ENCODE results near the gene D2HGDH.
"Not testable (repeated sequence)": the region's sequence is repeated elsewhere in the genome, so short reads cannot be mapped to it uniquely, and the experiment has no call there.

Gene D2HGDH

GRCh38 chr2:241804326-241805229, 70.1 kb downstream of the D2HGDH start:
- CTCF ChIA-PET = interaction anchor here (0.9 to 1.8 kb wide), 6 partner anchors 22 to 106 kb away, joined by 3 to 4 read pairs (median 3); partner anchors contain the start of genes D2HGDH and ING5
- Mint-ChIP-seq H3K27me3 (peaks cover 47% of the 10 kb centered on the region), H3K27ac (no peak overlapping the region), H3K4me1 (peaks cover 9% of the 10 kb centered on the region), H3K4me3 (peak overlapping the region; percentile 43), H3K36me3 (no peaks in the 10 kb centered on the region), H3K9me3 (no peaks in the 10 kb centered on the region)
- no peak for DNase-seq

- DNase-seq, H3K4me1 Mint-ChIP-seq, H3K4me3 Mint-ChIP-seq, H3K9me3 Mint-ChIP-seq, CTCF ChIA-PET, H3K36me3 Mint-ChIP-seq, H3K27ac Mint-ChIP-seq: not testable (repeated sequence)
- peaks cover 45% of the 10 kb centered on the region for H3K27me3 Mint-ChIP-seq
These were observed 71.8 kb downstream of the D2HGDH start for GRCh38 chr2:241806217-241806616.

GRCh38 chr2:241808051-241808720, 73.8 kb downstream of the D2HGDH start:
- peaks cover 29% of the 10 kb centered on the region for H3K27me3 Mint-ChIP-seq
- no peaks in the 10 kb centered on the region for H3K36me3 Mint-ChIP-seq
- CTCF ChIA-PET = no interaction called here
- no peak overlapping the region for H3K27ac Mint-ChIP-seq
- peaks cover 9% of the 10 kb centered on the region for H3K4me1 Mint-ChIP-seq
- H3K9me3 Mint-ChIP-seq = no peaks in the 10 kb centered on the region
- no peak overlapping the region for H3K4me3 Mint-ChIP-seq
- DNase-seq = no peak

- DNase-seq = no peak
- no peaks in the 10 kb centered on the region for H3K9me3 Mint-ChIP-seq
- H3K27ac Mint-ChIP-seq = no peak within 1 kb of the TSS
- no peak within 1 kb of the TSS for H3K4me3 Mint-ChIP-seq
- no peaks in the 10 kb centered on the region for H3K36me3 Mint-ChIP-seq
- H3K27me3 Mint-ChIP-seq = peaks cover 23% of the 10 kb centered on the region
- peaks cover 7% of the 10 kb centered on the region for H3K4me1 Mint-ChIP-seq
- CTCF ChIA-PET = no interaction called here
These were observed 74.4 kb downstream of the D2HGDH start, which contains the start of gene NEU4 for GRCh38 chr2:241808721-241809382. Gene NEU4, plus strand, starts transcription at chr2:241809193. Its CDS starts 5,292 bp downstream, at chr2:241814485.

GRCh38 chr2:241809383-241810306, 75.2 kb downstream of the D2HGDH start:
- CTCF ChIA-PET = no interaction called here
- no peak overlapping the region for H3K4me3 Mint-ChIP-seq
- peaks cover 15% of the 10 kb centered on the region for H3K27me3 Mint-ChIP-seq
- no peaks in the 10 kb centered on the region for H3K36me3 Mint-ChIP-seq
- H3K27ac Mint-ChIP-seq = no peak overlapping the region
- H3K9me3 Mint-ChIP-seq = no peaks in the 10 kb centered on the region
- no peak for DNase-seq
- peaks cover 4% of the 10 kb centered on the region for H3K4me1 Mint-ChIP-seq

GRCh38 chr2:241810307-241811200, 76.1 kb downstream of the D2HGDH start:
- no peaks in the 10 kb centered on the region for H3K4me1 Mint-ChIP-seq
- peaks cover 10% of the 10 kb centered on the region for H3K27me3 Mint-ChIP-seq
- H3K9me3 Mint-ChIP-seq = no peaks in the 10 kb centered on the region
- no peak for DNase-seq
- CTCF ChIA-PET = no interaction called here
- no peak overlapping the region for H3K27ac Mint-ChIP-seq
- no peak overlapping the region for H3K4me3 Mint-ChIP-seq
- H3K36me3 Mint-ChIP-seq = no peaks in the 10 kb centered on the region

- no peaks in the 10 kb centered on the region for H3K36me3 Mint-ChIP-seq
- no peak overlapping the region for H3K4me3 Mint-ChIP-seq
- H3K9me3 Mint-ChIP-seq = no peaks in the 10 kb centered on the region
- no peak for DNase-seq
- peaks cover 10% of the 10 kb centered on the region for H3K27me3 Mint-ChIP-seq
- H3K4me1 Mint-ChIP-seq = no peaks in the 10 kb centered on the region
- H3K27ac Mint-ChIP-seq = no peak overlapping the region
- CTCF ChIA-PET = no interaction called here
These were observed 76.9 kb downstream of the D2HGDH start for GRCh38 chr2:241811201-241811951.

- Mint-ChIP-seq H3K4me1 (no peaks in the 10 kb centered on the region), H3K4me3 (no peak overlapping the region), H3K9me3 (no peaks in the 10 kb centered on the region), H3K36me3 (no peaks in the 10 kb centered on the region), H3K27me3 (peaks cover 10% of the 10 kb centered on the region), H3K27ac (no peak overlapping the region)
- no peak for DNase-seq
- CTCF ChIA-PET = no interaction called here
These were observed 77.7 kb downstream of the D2HGDH start for GRCh38 chr2:241811952-241812729.

GRCh38 chr2:241812730-241813643, 78.6 kb downstream of the D2HGDH start:
- CTCF ChIA-PET = no interaction called here
- H3K9me3 Mint-ChIP-seq = no peaks in the 10 kb centered on the region
- peaks cover 6% of the 10 kb centered on the region for H3K4me1 Mint-ChIP-seq
- H3K27ac Mint-ChIP-seq = no peak overlapping the region
- no peak overlapping the region for H3K4me3 Mint-ChIP-seq
- no peak for DNase-seq
- no peaks in the 10 kb centered on the region for H3K36me3 Mint-ChIP-seq
- peaks cover 14% of the 10 kb centered on the region for H3K27me3 Mint-ChIP-seq

- Mint-ChIP-seq H3K4me1 (peaks cover 6% of the 10 kb centered on the region), H3K27me3 (peaks cover 18% of the 10 kb centered on the region), H3K9me3 (no peaks in the 10 kb centered on the region), H3K36me3 (no peaks in the 10 kb centered on the region), H3K4me3 (no peak overlapping the region), H3K27ac (no peak overlapping the region)
- CTCF ChIA-PET = no interaction called here
- DNase-seq = no peak
These were observed 79.4 kb downstream of the D2HGDH start for GRCh38 chr2:241813644-241814392.

- no peak overlapping the region for H3K27ac Mint-ChIP-seq
- no peak overlapping the region for H3K4me3 Mint-ChIP-seq
- H3K27me3 Mint-ChIP-seq = peaks cover 14% of the 10 kb centered on the region
These were observed 79.9 kb downstream of the D2HGDH start for GRCh38 chr2:241814393-241814642.

More at GRCh38 chr2:241814393-241814642, 79.9 kb downstream of the D2HGDH start:
- CTCF ChIA-PET = no interaction called here
- Mint-ChIP-seq H3K4me1 (peaks cover 6% of the 10 kb centered on the region), H3K36me3 (no peaks in the 10 kb centered on the region), H3K9me3 (no peaks in the 10 kb centered on the region)
- DNase-seq = no peak
